Dedifferentiated amniotic fluid mesenchymal stem cell (primary cell): Measurements from ENCODE around the gene FAM13A.

Source experiments
- DNase-seq: peaks from one replicate; pipeline ENCODE4 v3.0.0-alpha.2; 2016; ENCODE audit errors: extremely low spot score

Gene FAM13A

DNA sequence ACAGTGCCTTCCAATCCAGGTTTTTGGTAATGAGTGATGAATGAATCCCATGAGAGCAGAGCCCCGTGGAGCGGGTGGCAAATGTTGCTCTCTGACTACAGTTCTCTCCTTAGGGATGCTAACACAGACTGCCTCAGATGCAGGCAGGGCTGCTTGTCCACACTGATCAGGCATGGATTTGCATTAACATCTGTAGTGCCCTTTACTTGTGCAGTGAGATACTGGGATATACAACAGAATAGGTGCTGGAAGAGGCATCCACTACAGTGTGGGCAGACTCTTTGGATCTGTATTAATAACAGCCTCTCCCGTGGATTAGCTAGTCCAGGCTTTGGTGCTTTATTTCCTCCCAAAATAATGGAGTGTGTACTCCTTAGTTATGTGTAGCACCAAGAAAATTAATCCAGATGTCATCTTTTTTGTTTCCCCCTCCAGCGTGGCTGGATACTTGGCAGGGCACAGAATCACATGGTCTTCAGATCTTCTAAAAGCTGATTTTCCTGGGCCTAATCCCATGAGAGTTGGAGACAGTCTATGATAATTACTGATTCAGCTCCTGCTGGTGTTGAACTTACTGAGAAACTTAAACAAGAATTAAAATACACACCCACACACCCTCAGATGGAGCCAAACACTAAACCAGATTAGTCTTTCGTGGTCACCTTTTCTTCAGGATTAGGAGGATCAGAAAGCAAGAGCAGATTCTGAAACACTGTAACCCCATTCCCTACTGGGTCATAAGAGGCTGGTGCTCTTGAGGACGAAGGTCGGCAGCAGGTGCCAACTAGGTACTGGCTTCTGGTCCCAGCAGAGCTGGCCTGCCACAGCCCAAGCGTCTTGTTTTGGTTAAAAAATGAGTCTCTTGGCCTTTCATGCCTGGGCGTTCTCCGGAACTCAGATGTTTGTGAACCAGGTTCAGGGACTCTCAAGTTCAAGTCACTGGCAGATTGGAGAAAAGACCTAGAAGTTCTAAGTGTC lies 336.2 kb downstream of the FAM13A start:
- DNase-seq, result no peak

DNA sequence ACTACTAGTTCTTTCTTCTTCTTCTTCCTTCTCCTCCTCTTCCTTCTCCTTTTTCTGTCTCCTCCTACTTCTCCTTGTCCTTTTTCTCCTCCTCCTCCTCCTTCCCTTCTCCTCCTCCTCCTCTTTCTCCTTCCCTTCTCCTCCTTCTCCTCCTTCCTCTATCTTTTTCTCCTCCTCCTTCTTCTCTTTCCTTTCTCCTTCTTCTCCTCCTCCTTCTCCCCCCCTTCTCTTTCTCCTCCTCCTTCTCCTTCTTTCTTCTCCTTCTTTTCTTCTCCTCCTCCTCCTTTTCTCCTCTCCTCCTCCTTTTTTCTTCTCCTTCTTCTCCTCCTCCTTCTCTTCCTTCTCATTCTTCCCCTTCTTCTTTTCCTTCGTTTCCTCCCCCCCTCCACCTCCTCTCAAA lies 337.6 kb downstream of the FAM13A start:
- no peak for DNase-seq

GRCh38 chr4:88718098-88718497 lies 338.9 kb downstream of the FAM13A start:
- no peak for DNase-seq

DNA sequence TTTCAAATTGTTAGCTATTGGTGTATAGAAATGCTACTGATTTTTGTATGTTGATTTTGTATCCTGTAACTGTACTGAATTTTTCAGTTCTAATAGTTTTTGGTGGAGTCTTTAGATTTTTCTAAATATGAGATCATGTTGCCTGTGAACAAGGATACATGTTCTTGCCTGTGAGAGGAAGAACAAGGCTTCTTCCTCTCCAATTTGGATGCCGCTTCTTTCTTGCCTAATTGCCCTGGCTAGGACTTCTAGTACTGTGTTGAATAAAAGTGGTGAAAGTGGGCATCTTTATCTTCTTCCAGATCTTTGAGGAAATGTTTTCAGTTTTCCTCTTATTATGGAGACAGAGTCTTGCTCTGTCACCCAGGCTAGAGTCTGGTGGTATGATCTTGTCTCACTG lies 343.2 kb downstream of the FAM13A start:
- DNase-seq, result no peak

DNA sequence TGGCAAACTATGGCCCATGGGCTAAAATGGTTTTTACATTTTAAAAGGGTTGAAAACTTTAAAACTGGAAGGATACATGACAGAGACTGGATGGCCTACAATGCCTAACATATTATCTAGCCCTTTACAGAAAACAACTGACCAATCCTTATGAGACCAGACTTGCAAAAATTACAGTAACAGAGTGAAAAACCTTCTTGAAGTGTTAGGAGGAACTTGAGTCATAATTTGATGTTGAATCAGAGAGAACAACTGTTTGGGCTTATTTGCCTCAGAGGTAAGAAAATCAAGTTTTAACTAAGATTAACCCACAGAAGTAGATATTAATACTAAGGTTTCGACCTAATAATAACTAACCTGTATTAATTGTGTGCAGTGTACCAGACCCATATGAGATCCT lies 347.0 kb downstream of the FAM13A start:
- DNase-seq, result no peak

GRCh38 chr4:88706574-88706973 lies 350.4 kb downstream of the FAM13A start:
- peak; percentile 72 for DNase-seq

DNA sequence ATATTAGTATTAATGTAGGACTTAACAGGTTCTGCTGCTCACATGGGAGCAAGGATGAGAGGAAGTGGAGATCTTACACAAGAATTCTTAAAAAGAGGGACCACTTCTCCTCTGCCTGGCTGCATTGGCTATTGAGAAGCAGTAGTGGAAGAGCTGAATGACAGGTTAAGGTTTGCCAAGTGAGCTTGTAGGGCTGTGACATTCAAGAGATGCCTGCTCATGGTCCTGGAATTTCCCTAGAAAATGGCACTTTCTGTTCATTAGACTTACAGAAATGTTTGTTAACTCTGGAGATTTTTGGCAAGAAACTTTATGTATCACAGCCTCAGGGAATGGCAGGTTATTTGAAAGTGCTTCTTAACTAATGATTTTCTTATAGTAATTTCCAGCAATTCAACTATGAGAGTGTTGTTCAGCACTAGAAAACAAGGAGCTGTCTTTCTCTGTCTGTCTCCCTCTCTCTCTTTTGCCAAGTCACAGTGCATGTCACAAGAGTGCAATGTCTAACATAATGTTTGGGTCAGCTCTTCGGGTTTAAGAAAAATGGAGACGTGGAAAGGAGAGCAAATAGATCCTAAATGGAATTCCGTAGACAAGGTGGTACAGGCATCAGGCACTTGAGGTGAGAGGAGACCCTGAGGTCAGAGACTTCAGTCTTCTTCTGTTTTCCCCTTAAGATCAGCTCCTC lies 351.0 kb downstream of the FAM13A start:
- peak; percentile 40 for DNase-seq

GRCh38 chr4:88705223-88705622 lies 351.8 kb downstream of the FAM13A start:
- no peak for DNase-seq

DNA sequence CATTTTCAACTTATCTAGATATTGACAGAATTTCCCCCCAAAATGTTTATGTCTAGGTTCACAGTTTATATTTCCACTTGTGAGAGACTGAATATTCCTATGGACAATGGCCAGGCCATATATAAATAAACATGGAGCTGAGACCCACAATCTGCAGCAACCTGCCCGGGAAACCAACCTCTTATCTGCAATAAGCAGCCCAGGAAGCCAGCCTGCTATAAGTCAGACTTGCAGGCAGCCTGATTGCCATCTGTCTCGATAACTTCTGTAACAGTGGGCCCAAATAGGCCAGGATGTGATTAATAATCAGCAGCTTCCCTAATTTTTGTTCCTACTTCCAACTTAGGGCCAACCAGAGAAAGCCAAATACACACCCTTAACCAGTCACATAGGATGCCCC lies 354.2 kb downstream of the FAM13A start:
- DNase-seq, result no peak

GRCh38 chr4:88698519-88698918 lies 358.5 kb downstream of the FAM13A start:
- DNase-seq, result no peak

- peak; percentile 42 for DNase-seq
Measured at GRCh38 chr4:88697588-88698329, 359.2 kb downstream of the FAM13A start, which contains the start of gene NAP1L5. NAP1L5 (minus strand) TSS chr4:88697829; CDS start chr4:88697754, 75 bp downstream.

DNA sequence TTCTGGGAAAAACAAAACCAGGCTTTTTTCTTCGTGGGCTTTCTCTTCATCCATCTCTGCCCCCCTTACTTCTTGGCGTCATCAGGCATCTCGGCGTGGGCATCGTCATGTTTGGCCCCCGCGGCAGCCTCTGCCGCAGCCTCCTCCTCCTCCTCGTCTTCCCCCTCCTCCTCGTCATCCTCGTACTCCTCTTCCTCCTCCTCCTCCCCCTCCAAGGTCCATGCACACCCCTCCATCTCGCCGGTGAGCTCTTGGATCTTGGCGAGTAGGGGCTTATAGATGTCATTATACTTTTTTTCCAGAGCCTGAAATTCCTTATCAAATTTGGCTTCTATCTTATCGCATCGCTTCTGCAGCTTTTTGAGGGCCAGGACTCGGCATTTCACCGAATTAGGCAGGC lies 359.8 kb downstream of the FAM13A start:
- DNase-seq, result no peak

DNA sequence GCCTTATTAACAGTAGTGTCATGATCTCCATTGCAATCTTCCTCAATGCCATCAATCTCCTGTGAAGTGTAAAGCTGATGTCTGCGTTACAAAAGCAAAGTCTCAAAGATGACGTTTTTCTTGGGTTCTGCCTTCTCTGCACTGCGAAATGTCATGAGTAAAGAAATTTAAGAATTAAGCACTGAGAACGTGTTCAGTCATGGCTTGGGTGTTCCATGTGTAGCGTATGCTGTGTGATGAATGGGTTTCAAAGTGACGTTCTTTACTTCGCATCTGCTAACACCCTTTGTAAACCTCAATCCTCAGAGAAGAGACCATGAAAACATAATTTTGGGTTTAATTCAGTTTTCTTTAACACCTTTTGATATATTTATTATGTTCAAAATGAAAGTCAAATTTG lies 360.4 kb downstream of the FAM13A start:
- DNase-seq, result no peak

DNA sequence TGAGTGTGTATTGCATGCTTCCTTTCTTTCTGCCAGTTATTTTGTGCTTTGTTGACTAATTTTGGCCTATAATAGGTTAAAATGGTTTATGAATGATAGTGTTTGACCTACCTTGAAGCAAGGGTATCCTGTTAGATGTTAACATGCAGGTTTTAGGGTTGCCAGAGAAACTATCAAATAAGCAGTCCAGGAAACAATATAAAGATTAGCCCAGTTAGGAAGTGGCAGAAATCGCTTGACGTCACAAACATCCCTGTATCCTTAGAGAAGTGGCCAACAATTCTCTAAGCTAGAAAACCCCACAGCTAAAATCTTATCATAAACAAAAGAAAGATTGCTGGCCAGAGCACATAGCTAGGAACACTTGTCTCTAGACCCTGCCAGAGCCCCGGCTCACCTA lies 363.2 kb downstream of the FAM13A start:
- no peak for DNase-seq

GRCh38 chr4:88690355-88690754 lies 366.6 kb downstream of the FAM13A start:
- no peak for DNase-seq

DNA sequence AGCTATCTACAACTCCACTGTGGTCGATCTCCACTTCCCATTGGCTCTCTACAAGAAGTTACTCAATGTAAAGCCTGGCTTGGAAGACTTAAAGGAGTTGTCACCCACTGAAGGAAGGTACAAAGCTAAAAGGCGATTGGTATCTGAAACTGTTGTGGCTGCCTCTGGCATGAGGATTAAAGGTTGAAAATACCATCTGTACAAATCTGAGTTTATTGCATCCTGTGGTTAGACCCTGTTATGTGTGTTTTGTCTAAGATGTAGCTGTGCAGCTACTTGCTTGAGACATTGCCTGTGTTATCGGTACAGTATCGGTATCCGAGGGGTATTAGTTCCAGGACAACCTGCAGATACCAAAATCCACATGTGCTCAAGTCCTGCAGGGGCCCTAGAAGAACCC lies 375.8 kb downstream of the FAM13A start:
- DNase-seq, result no peak
